C4-2B (cell line): ENCODE measurements around the gene FXYD3.

Experiments used
- H3K27ac ChIP-seq: fragments of 450-650 bp; 2 replicates; pipeline ENCODE4 v1.5.1; 2017
- ZFX ChIP-seq: fragments of 450-650 bp; IDR thresholded peaks from 2 replicates; pipeline ENCODE4 v1.6.1; 2017
- TF ChIP-seq, protein P1 (sequence below): fragments of 450-650 bp; conservative IDR thresholded peaks from 2 replicates; pipeline ENCODE4 v1.5.1; 2017; ENCODE audit warnings: mild to moderate bottlenecking

The FXYD3 gene

DNA sequence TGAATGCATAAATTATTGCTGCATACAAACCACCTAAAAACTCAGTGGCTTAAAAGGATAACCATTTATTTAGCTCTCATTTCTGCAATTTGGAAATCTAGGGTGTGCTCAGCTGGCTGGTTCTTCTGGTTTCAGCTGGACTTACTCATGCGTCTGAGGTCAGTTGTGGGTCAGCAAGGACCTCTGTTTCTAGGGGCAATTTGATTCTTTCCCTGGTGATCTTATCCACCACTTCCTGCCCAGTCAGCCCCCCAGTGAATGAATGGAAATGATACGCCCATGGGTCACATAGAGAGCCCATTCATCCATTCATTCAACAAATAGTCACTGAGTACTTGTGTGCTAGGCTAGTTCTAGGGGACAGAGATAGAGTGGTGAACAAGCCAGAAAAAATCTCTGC, 48.8 kb downstream of the FXYD3 start:
- no peak overlapping the region for H3K27ac ChIP-seq
- TF ChIP-seq ZFX = no peak

DNA sequence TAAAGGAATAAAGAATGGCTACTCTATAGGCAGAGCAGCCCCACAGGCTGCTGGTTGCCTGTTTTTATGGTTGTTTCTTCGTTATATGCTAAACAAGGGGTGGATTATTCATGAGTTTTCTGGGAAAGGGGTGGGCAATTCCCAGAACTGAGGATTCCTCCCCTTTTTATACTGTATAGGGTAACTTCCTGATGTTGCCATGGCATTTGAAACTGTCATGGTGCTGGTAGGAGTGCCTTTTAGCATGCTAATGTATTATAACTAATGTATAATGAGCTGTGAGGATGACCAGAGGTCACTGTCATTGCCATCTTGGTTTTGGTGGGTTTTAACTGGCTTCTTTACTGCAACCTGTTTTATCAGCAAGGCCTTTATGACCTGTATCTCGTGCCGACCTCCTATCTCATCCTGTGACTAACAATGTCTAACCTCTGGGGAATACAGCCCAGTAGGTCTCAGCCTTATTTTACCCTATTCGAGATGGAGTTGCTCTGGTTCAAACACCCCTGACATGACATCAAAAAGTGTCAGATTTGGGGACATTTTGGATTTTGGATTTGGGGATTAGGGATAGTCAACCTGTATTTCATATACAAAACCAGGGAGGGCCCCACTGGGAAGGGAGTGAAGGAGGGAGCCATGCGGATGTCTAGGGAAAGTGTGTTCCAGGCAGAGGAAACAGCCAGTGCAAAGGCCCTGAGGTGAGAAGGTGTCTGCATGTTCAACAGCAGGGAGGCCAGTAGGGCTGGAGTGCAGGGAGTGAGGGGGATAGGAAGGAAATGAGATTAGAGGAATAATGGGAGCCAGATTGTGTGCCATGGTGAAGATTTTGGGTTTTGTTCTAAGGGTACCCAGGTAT, 49.8 kb downstream of the FXYD3 start:
- TF ChIP-seq, protein P1, sequence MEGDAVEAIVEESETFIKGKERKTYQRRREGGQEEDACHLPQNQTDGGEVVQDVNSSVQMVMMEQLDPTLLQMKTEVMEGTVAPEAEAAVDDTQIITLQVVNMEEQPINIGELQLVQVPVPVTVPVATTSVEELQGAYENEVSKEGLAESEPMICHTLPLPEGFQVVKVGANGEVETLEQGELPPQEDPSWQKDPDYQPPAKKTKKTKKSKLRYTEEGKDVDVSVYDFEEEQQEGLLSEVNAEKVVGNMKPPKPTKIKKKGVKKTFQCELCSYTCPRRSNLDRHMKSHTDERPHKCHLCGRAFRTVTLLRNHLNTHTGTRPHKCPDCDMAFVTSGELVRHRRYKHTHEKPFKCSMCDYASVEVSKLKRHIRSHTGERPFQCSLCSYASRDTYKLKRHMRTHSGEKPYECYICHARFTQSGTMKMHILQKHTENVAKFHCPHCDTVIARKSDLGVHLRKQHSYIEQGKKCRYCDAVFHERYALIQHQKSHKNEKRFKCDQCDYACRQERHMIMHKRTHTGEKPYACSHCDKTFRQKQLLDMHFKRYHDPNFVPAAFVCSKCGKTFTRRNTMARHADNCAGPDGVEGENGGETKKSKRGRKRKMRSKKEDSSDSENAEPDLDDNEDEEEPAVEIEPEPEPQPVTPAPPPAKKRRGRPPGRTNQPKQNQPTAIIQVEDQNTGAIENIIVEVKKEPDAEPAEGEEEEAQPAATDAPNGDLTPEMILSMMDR = no peak
- no peak for TF ChIP-seq ZFX
- no peak overlapping the region for H3K27ac ChIP-seq

DNA sequence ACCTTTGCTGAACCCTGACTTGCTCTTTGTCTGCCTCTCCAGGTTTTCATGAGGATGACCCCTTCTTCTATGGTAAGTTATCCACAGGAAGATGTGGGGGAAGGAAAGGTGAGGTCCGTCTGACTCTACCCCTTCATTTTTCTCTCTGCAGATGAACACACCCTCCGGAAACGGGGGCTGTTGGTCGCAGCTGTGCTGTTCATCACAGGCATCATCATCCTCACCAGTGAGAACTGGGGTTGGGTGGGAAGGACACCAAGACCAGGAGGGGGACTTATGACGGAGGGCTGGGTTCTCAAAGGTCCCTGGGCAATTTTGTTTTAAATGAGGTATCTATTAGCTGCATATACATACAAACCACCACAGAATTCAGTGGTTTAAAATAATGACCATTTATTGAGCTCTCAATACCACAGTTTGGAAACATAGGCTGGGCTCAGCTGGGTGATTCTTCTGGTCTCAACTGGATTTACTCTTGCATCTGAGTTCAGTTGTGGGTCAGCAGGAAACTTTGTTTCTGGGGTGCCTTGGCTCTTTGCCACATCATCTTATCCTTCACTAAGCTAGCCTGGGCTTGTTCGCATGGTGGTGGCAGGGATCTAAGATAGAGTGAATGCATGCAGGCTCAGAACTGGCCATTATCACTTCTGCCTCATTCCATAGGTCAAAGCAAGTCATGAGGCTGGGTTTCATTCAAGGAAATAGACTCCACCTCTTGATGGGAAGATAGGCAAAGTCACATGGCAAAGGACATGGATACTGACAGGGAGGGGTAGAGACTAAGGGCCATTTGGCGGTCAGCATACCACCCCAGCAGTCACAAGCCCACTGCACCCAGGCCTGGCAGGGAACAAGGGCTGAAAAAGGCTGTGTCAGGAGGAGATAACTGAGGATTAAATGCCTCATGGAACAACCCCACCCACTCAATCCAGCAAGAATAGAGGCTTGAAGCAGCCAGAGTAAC, 50.8 kb downstream of the FXYD3 start:
- TF ChIP-seq, protein P1 = no peak
- TF ChIP-seq ZFX = no peak
- H3K27ac ChIP-seq = no peak overlapping the region

DNA sequence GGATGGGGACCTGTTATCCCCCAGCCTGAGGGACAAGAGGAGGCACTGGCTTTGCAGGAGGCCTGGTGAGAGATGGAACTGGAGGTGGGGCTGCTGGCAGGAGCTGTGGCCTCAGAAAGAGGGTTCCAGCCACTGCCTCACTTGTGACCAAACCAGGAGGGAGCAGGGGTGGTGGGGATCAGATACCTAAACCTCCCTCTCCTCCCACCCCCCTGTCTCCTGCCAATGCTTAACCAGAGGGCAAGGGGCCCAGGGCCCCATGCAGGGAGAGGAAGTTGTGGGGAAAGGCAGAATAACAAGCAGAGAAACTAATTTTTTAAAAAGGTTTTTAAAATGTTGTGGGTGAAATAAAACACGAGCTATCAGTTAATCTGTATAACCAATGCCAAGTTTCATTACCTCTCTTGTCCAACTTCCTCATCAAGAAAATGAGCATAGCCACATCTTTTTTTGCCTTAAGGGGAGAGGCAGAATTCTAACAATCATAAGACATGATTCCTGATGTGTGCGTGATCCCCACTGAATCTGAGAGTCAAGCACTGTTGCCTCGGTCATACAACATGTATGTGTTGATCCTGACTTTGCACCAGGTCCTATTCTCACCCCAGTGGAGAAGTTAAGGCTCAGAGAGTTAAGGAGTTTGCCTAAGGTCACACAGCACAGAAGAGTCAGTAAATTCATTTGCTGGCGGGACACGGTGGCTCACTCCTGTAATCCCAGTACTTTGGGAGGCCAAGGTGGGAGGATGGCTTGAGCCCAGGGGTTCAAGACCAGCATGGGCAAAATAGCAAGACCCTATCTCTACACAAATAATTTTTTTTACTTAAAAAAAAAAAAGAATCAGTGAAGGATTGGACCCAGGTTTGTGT, 51.9 kb downstream of the FXYD3 start:
- TF ChIP-seq ZFX = no peak
- TF ChIP-seq, protein P1 = no peak
- H3K27ac ChIP-seq = no peak overlapping the region

DNA sequence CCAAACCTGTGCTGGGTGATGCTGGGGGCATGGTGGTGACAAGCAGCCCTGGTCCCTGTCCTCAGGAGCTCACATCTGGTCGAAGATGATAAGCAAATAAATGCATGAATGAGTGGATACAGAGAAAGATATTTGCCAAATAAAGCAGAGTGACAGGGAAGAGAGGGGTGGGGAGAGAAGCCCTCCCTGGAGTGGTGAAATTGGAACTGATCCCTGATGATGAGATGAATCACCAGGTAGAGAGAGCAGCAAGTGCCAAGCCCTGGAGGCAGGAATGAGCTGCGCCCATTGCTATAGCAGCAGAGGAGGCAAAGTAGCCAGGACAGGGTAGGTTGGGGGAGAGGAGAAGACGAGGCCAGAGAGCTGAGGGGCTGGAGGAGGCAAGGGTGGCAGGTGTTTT, 52.6 kb downstream of the FXYD3 start:
- H3K27ac ChIP-seq = no peak overlapping the region
- TF ChIP-seq ZFX = no peak
- TF ChIP-seq, protein P1 = no peak

DNA sequence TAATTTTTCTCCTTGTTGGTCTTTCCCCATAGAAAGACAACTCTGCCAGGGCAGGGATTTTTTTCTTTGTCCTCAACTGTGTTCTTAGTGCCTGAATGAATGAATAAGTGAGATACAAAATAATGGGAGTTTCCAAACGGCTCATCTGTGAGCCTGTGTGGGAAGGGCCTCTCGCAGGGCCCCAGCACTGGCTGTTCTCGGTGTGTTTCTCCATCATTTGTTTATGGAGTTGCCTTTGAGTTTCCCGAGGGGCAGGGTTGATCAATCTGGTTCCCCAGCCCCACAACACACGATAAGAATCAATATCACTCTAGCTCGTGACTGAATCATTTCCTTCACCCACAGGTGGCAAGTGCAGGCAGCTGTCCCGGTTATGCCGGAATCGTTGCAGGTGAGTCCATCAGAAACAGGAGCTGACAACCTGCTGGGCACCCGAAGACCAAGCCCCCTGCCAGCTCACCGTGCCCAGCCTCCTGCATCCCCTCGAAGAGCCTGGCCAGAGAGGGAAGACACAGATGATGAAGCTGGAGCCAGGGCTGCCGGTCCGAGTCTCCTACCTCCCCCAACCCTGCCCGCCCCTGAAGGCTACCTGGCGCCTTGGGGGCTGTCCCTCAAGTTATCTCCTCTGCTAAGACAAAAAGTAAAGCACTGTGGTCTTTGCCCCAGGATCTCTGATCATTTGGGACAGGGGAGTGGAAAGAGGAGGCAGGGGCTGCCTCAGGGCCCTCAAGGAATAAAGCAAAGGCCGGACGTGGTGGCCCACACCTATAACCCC, 53.8 kb downstream of the FXYD3 start:
- TF ChIP-seq, protein P1 = no peak
- no peak for TF ChIP-seq ZFX
- H3K27ac ChIP-seq = no peak overlapping the region
